ENCODE data around the gene CDH18. TPM values are rescaled to one million over a fixed set of nuclear protein-coding genes. Genes with fewer than 3 reads are reported as not detected.

Gene CDH18
- total and polyA plus RNA-seq, 5 donors from 2014 or later = not detected

DNA sequence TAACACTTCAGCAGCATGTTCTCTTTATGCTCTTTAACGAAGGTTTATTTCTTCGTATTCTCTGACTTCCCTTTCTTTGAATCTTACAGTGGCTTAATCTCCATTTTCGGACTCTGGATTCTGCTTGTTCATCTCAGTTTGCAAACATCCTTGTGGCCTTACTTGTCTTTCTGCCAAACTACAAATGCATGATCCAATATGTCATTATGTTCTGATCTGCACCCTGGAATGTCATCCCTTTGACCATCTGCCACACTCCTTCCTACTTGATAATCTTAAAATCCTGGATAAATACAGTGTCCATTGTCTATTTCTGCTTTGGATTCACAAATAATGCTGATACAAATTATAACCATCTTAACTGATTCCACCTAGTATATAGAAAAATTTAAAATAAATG is 499.2 kb downstream of the CDH18 start:
- no peak overlapping the region for H3K27ac ChIP-seq (ENCODE audit: insufficient read depth, low read length, poor library complexity, severe bottlenecking)
- no peaks in the 10 kb centered on the region for H3K36me3 ChIP-seq (ENCODE audit: control insufficient read depth, insufficient read depth, low read length)
- no peaks in the 10 kb centered on the region for H3K27me3 Mint-ChIP-seq
- peaks cover 0 to 1% of the 10 kb centered on the region in 2 experiments for H3K9me3 ChIP-seq (ENCODE audit: control insufficient read depth in 2 of 2, low read length in 2 of 2)
- no peak overlapping the region for H3K27ac Mint-ChIP-seq
- ATAC-seq (ENCODE audit: low read depth in 2 of 2) = no peak
- H3K4me1 ChIP-seq (ENCODE audit: control insufficient read depth, insufficient read depth, low read length, poor library complexity, severe bottlenecking) = no peaks in the 10 kb centered on the region
- H3K4me3 Mint-ChIP-seq = no peak overlapping the region
- H3K36me3 Mint-ChIP-seq = no peaks in the 10 kb centered on the region
- no peak overlapping the region for H3K4me3 ChIP-seq (ENCODE audit: low read depth, low read length)
- H3K27me3 ChIP-seq (ENCODE audit: control insufficient read depth, insufficient read depth, low read length) = no peaks in the 10 kb centered on the region
- H3K4me1 Mint-ChIP-seq = no peaks in the 10 kb centered on the region
- DNase-seq = no peak
- peaks cover 1 to 19% (median 5%) of the 10 kb centered on the region in 7 donors for H3K9me3 Mint-ChIP-seq

DNA sequence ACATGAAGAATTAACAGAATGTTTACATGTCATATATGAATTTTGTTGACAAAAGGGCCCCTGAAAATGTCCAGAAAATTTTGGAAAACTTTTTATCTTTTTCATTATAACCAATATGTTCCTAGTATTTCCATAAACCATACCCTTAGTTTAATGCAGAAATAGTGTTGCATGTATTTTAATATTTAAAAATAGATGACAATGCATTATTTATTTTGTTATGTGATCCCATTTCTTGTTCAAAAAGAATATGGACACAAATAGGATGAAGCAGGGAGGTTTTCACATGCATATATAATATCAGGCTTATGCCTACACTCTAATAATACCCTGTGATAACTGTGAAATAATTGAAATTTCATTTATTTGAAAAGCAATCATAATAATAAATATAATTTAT is 500.5 kb downstream of the CDH18 start:
- DNase-seq (no peak), ATAC-seq (ENCODE audit: low read depth in 2 of 2) (no peak)
- Histone ChIP-seq H3K9me3 (ENCODE audit: control insufficient read depth in 2 of 2, low read length in 2 of 2) (peaks cover 0 to 4% of the 10 kb centered on the region in 2 experiments), H3K36me3 (ENCODE audit: control insufficient read depth, insufficient read depth, low read length) (no peaks in the 10 kb centered on the region), H3K27ac (ENCODE audit: insufficient read depth, low read length, poor library complexity, severe bottlenecking) (no peak overlapping the region), H3K4me1 (ENCODE audit: control insufficient read depth, insufficient read depth, low read length, poor library complexity, severe bottlenecking) (no peaks in the 10 kb centered on the region), H3K27me3 (ENCODE audit: control insufficient read depth, insufficient read depth, low read length) (no peaks in the 10 kb centered on the region), H3K4me3 (ENCODE audit: low read depth, low read length) (no peak overlapping the region)
- H3K9me3 Mint-ChIP-seq = peaks cover 0 to 23% (median 3%) of the 10 kb centered on the region in 7 donors
- peaks cover 4% of the 10 kb centered on the region for H3K27me3 Mint-ChIP-seq
- no peaks in the 10 kb centered on the region for H3K36me3 Mint-ChIP-seq
- H3K4me3 Mint-ChIP-seq = no peak overlapping the region
- H3K4me1 Mint-ChIP-seq = no peaks in the 10 kb centered on the region
- H3K27ac Mint-ChIP-seq = no peak overlapping the region

DNA sequence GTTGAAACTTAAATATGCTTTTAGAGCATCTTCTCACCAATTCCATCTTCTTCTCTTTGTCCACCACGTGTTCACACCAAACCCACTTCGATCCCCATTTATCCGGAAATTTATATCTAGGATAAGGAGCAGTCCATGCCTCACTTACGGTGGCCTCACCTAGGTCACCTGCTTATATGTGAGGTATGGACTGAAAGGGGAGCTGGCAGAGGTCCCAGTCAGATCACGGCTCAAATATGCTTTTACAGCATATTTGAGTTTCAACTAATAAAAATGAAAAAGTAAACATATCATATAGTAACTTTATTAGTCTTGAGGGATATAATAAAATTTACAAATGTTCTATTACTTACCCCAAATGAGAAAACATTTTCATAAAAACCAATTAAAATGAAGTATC is 508.4 kb downstream of the CDH18 start:
- Mint-ChIP-seq H3K36me3 (no peaks in the 10 kb centered on the region), H3K27ac (no peak overlapping the region), H3K4me1 (no peaks in the 10 kb centered on the region), H3K4me3 (no peak overlapping the region), H3K9me3 (peaks cover 6 to 31% (median 13%) of the 10 kb centered on the region in 7 donors), H3K27me3 (peaks cover 4% of the 10 kb centered on the region)
- H3K9me3 ChIP-seq (ENCODE audit: control insufficient read depth in 2 of 2, low read length in 2 of 2) = peaks cover 0 to 7% of the 10 kb centered on the region in 2 experiments
- ATAC-seq (ENCODE audit: low read depth in 2 of 2) (no peak), DNase-seq (no peak)
- no peaks in the 10 kb centered on the region for H3K36me3 ChIP-seq (ENCODE audit: control insufficient read depth, insufficient read depth, low read length)
- no peak overlapping the region for H3K4me3 ChIP-seq (ENCODE audit: low read depth, low read length)
- no peak overlapping the region for H3K27ac ChIP-seq (ENCODE audit: insufficient read depth, low read length, poor library complexity, severe bottlenecking)
- no peaks in the 10 kb centered on the region for H3K27me3 ChIP-seq (ENCODE audit: control insufficient read depth, insufficient read depth, low read length)
- no peaks in the 10 kb centered on the region for H3K4me1 ChIP-seq (ENCODE audit: control insufficient read depth, insufficient read depth, low read length, poor library complexity, severe bottlenecking)

DNA sequence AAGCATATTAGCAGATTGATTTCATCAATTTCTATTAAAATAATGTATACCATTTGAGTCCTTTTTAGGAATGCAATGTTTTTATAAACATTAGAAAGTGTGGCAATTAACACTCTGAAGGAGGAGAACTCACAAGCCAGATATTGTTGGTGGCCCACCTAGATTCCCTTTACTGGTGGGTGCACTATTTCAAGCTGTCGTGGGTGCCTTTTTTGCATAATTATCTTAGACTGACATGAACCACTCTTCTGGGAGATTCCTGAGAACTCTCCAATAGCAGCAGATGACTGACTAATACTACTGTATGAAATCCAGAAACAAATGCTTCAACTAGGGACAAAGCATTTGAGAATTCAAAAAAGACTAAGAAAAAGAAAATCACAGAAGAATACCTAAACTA is 526.0 kb downstream of the CDH18 start:
- peaks cover 0 to 4% of the 10 kb centered on the region in 2 experiments for H3K9me3 ChIP-seq (ENCODE audit: control insufficient read depth in 2 of 2, low read length in 2 of 2)
- no peaks in the 10 kb centered on the region for H3K4me1 Mint-ChIP-seq

DNA sequence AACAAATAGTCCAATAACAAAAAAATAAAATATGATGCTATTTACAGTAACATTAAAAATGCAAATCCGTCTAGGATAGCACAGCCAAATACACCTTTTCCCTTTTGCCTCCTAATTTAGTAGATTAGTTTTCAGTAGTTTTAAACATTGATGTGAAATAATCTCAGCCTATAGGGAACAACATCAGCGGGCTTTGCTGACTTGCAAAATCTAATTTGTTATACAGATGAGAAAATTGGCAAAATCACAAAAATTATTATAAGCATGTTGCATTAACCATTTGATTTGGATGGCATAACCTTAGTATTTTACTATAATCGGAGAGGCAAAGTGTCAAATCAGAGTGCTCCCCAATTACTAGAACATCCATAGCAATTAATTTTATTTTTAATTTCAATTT is 563.5 kb downstream of the CDH18 start:
- Mint-ChIP-seq H3K9me3 (peaks cover 0 to 19% (median 7%) of the 10 kb centered on the region in 7 donors), H3K36me3 (no peaks in the 10 kb centered on the region), H3K4me1 (no peaks in the 10 kb centered on the region), H3K27ac (no peak overlapping the region), H3K4me3 (no peak overlapping the region), H3K27me3 (no peaks in the 10 kb centered on the region)
- ATAC-seq (ENCODE audit: low read depth in 2 of 2) (no peak), DNase-seq (no peak)
- Histone ChIP-seq H3K9me3 (ENCODE audit: control insufficient read depth in 2 of 2, low read length in 2 of 2) (peaks cover 0 to 11% of the 10 kb centered on the region in 2 experiments), H3K4me1 (ENCODE audit: control insufficient read depth, insufficient read depth, low read length, poor library complexity, severe bottlenecking) (no peaks in the 10 kb centered on the region), H3K27ac (ENCODE audit: insufficient read depth, low read length, poor library complexity, severe bottlenecking) (no peak overlapping the region), H3K4me3 (ENCODE audit: low read depth, low read length) (no peak overlapping the region), H3K27me3 (ENCODE audit: control insufficient read depth, insufficient read depth, low read length) (no peaks in the 10 kb centered on the region), H3K36me3 (ENCODE audit: control insufficient read depth, insufficient read depth, low read length) (no peaks in the 10 kb centered on the region)

More for the DNA sequence above, 526.0 kb downstream of the CDH18 start:
- Histone ChIP-seq H3K4me3 (ENCODE audit: low read depth, low read length) (no peak overlapping the region), H3K27ac (ENCODE audit: insufficient read depth, low read length, poor library complexity, severe bottlenecking) (no peak overlapping the region), H3K4me1 (ENCODE audit: control insufficient read depth, insufficient read depth, low read length, poor library complexity, severe bottlenecking) (no peaks in the 10 kb centered on the region), H3K27me3 (ENCODE audit: control insufficient read depth, insufficient read depth, low read length) (no peaks in the 10 kb centered on the region), H3K36me3 (ENCODE audit: control insufficient read depth, insufficient read depth, low read length) (no peaks in the 10 kb centered on the region)
- H3K9me3 Mint-ChIP-seq = peaks cover 0 to 27% (median 6%) of the 10 kb centered on the region in 7 donors
- ATAC-seq (ENCODE audit: low read depth in 2 of 2) = no peak
- H3K27ac Mint-ChIP-seq = no peak overlapping the region
- H3K36me3 Mint-ChIP-seq = no peaks in the 10 kb centered on the region
- H3K27me3 Mint-ChIP-seq = no peaks in the 10 kb centered on the region
- no peak for DNase-seq
- no peak overlapping the region for H3K4me3 Mint-ChIP-seq
